GM12872 (cell line): ENCODE data around the gene AADACL3.

ENCODE experiments used
- CTCF ChIP-seq: IDR thresholded peaks from 3 replicates; pipeline ENCODE4 v1.5.1; 2011; ENCODE audit warnings: low read depth, mild to moderate bottlenecking, low read length, moderate library complexity; ENCODE audit not compliant: insufficient read depth

AADACL3 gene

GRCh38 chr1:12745126-12745991 lies 29.4 kb downstream of the AADACL3 start:
- TF ChIP-seq CTCF, result no peak

GRCh38 chr1:12745992-12746323 lies 30.0 kb downstream of the AADACL3 start, which contains the start of gene CFAP107:
TSS of gene CFAP107 (plus strand) at chr1:12746200. CDS start at chr1:12746431, 231 bp downstream.
- TF ChIP-seq CTCF, result no peak

- no peak for TF ChIP-seq CTCF
Measured at GRCh38 chr1:12748778-12749355, 33.0 kb downstream of the AADACL3 start.

- no peak for TF ChIP-seq CTCF
Measured at GRCh38 chr1:12754738-12755137, 38.8 kb downstream of the AADACL3 start.

GRCh38 chr1:12756273-12756672 lies 40.4 kb downstream of the AADACL3 start:
- no peak for TF ChIP-seq CTCF

GRCh38 chr1:12756768-12757413 lies 41.0 kb downstream of the AADACL3 start:
- no peak for TF ChIP-seq CTCF

GRCh38 chr1:12757836-12758235 lies 41.9 kb downstream of the AADACL3 start:
- TF ChIP-seq CTCF, result no peak
